Measurements from ENCODE around the gene SPEN.

DNA sequence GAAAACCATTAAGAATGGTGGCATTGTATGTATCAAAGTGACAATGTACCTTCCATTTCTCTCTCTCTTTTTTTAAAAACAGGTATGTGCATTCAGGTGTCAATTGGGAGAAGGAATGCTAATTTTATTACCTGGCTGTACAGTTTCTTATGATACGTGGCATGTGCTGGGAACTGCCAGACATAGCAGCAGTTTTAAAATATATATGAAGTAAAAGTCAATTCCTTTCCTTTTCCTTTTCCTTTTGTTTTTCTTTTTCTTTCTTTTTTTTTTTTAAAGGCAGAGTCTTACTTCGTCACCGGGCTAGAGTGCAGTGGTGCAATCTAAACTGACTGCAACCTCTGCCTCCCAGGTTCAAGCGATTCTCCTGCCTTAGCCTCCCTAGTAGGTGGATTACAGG, 37.0 kb downstream of the SPEN start:
- TF ChIP-seq POLR2A (IDR thresholded peaks at IDR 0.05): no peak
- TF ChIP-seq, protein P1, sequence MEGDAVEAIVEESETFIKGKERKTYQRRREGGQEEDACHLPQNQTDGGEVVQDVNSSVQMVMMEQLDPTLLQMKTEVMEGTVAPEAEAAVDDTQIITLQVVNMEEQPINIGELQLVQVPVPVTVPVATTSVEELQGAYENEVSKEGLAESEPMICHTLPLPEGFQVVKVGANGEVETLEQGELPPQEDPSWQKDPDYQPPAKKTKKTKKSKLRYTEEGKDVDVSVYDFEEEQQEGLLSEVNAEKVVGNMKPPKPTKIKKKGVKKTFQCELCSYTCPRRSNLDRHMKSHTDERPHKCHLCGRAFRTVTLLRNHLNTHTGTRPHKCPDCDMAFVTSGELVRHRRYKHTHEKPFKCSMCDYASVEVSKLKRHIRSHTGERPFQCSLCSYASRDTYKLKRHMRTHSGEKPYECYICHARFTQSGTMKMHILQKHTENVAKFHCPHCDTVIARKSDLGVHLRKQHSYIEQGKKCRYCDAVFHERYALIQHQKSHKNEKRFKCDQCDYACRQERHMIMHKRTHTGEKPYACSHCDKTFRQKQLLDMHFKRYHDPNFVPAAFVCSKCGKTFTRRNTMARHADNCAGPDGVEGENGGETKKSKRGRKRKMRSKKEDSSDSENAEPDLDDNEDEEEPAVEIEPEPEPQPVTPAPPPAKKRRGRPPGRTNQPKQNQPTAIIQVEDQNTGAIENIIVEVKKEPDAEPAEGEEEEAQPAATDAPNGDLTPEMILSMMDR (IDR thresholded peaks at IDR 0.05): no peak

Data from lower leg skin (tissue), 3 donors.